HG03060 (cell line): Measurements from ENCODE around the gene KMT2D.

Experiments used
- ATAC-seq: cut with Tn5 transposase; IDR thresholded peaks from one replicate; pipeline ENCODE4 v1.9.1; 2021; ENCODE audit warnings: low read depth, moderate number of reproducible peaks; ENCODE audit not compliant: unreplicated experiment

KMT2D gene

DNA sequence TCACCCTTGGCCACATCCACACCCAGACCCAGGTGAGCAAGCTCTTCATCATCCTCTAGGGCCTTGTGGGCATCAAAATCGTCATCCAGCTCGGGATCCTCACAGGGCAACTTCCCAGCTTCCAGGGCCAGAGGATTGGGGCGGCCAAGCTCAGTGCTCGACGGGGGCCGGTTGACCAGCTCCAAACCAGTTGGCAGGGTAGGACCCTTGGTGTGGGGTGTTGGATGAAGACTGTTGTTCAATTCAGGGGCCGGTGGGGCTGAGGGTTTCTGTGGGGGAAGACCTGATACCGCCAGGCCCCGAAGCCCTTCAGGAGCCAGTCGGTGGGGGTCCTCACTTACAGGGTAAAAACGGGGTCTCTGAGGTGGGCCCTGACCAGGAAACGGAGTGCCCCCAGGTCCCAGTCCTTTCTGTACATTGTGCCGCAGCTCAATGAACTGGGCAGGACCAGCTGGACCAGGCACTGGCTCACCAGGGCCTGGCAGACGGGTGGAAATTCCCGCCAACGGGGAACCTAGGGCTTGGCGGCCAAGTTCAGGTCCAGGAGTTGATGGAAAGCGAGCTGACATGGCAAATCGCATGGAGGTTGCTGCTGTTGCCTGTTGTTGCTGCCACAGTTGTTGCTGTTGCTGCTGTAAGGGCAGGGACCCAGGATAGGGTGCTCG is 22.2 kb downstream of the KMT2D start:
- no peak for ATAC-seq

DNA sequence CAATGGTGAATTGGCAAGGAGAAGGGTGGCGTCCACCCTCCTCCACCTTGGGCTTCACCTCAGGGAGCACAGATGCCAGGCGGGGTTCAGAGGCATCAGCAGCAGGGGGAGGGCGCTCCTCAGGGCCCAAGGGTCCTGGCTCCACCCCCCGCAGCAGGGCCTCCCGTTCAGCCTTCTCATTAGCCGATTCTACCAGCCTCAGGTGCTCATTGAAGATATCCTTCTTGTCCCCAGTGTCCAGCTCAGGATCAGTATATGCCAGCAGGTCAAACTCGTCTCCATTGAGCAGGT is 22.7 kb downstream of the KMT2D start:
- no peak for ATAC-seq

DNA sequence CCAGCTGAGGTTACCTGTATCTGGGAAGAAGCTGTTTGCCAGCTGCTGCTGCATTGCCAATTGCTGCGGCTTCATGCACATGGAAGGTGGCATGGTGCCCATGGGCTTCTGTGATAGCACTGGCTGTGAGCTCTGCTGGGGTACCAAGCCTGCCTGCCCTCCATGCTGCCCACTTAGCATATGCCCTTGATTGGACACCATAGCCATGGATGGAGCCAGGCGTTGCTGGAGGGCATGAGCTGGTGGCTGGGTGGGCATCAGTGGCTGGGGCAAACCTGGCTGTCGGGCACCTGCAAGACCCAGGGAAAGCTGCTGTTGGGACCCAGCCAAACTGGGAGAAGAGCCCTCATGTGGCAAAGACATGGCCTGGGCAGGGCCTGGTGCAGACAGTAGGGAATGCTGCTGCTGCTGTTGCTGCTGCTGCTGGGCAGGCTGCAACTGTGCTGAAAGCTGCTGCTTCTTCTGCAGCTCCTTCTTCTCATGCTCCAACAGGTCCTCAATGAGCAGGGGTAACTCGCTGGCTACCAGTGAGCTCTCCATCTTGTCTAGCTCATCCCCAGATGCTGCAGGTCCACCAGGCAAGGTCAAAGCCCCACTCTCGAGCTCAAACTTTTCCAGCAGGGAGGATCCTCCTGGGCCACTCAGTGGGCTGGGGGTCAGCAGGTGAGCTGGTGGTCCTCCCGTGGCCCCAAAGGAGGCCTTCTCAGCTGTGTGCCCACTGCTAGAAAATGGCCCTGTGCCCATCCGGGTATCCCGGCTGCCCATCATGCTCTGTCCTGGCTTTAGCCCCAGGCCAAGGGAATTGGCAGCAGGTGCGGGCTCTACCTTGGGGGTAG is 23.3 kb downstream of the KMT2D start:
- ATAC-seq = no peak

DNA sequence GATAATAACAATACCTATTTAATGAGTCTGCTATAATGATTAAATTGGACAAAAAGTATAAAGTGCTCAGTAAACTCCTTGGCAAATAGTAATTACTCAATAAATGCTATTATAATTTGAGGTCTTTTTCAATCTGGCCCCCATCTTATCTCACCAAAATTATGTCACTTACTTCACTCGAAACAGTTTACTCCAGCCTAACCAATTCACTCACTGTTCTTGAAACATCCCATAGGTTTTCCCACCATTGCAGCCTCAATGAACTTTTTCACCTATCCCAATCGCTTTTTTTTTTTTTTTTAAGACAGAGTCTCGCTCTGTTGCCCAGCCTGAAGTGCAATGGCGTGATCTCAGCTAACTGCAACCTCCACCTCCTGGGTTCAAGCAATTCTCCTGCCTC is 24.6 kb downstream of the KMT2D start:
- ATAC-seq = no peak

DNA sequence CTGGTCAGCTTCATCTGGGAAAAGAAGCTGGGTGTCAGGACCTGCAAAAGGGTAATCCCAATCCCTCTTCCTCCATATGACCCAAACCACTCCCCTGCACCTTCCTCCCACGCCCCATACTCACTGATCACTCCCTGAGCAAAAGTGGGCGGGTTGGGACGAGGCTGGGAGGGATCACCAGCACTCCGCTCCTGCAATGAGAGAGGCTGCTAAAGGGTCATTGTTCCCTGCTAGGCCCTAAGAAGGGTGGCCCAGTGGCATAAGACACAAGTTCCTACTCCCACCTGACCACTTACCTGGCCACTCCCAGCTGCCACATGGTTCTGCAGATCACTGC is 26.3 kb downstream of the KMT2D start:
- ATAC-seq = no peak

DNA sequence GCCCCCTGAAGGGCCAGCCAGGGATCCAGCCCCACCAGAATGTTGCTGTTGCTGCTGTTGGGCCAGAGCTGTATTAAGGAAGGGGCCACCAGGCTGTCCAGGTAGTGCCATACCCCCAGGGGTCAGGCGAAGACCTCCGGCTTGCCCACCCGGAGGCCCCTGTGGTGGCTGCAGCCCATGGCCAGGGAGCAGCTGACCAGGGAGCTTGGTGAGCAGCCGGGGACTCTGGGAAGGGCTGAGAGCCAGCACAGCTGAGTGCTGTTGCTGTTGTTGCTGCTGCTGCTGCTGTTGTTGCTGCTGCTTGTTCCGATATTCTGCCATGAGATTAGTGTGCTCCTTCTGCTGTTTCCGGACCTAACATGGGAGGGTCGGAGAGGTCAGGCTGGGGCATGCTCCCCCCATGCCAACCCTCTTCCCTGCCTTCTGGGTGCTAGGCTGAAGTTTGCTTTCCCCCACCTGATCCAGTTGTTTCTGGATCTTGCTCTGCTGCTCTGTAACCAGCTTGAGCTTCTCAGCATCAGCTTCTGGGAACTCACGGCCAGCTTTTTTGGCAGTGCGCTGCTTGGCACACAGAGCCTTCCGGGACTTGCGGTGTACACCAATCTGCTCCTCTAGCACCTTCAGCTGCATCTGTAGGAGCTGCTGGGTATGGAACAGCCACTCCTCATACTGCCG is 26.8 kb downstream of the KMT2D start:
- ATAC-seq = no peak

DNA sequence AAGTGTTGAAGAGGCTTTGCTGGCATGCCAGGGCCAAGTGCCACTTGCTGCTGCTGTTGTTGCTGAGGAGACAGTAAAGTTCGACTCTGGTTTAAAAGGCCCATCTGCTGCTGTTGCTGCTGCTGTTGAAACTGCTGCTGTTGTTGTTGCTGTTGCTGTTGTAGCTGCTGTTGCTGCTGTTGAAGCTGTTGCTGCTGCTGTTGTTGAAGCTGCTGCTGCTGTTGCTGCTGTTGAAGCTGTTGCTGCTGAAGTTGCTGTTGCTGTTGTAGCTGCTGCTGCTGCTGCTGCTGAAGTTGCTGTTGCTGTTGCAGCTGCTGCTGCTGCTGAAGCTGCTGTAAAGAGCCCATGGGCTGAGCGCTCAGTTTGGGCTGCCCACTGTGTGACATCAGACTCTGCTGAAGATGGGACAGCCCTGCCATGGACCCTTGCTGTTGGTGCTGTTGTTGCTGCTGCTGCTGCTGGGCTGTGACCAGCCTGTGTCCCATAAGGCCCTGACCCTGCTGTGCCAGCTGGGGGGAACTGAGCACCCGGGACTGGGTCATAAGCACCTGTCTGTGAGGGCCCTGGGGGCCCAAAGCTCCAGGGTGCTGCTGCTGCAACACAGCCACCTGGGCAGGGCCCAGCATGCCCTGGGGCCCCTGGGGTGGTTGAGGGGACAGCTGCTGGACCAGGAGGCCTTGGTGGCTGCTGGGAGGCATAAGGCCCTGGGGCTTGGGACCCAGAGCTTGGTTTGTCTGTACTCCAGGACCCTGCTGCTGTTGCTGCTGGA is 27.7 kb downstream of the KMT2D start:
- no peak for ATAC-seq

DNA sequence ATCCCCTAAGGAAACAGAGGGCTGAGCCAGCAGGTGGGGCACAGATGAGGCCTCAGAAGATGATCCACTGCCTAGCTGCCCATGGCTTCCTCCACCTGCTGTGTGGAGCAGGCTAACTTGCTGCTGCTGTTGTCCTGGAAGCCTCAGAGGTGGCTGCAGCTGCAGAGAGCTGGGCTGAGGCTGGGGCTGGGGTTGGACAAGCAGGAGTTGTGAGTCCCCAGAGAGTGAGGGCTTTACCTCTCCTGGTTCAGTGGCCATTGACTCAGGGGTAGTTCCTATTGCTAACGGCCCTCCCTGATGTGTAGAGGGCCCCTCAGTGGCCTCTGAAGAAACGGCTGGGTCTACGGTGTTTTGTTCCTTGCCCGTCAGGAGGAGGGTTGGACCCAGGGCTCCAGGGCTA is 28.3 kb downstream of the KMT2D start:
- ATAC-seq = no peak

DNA sequence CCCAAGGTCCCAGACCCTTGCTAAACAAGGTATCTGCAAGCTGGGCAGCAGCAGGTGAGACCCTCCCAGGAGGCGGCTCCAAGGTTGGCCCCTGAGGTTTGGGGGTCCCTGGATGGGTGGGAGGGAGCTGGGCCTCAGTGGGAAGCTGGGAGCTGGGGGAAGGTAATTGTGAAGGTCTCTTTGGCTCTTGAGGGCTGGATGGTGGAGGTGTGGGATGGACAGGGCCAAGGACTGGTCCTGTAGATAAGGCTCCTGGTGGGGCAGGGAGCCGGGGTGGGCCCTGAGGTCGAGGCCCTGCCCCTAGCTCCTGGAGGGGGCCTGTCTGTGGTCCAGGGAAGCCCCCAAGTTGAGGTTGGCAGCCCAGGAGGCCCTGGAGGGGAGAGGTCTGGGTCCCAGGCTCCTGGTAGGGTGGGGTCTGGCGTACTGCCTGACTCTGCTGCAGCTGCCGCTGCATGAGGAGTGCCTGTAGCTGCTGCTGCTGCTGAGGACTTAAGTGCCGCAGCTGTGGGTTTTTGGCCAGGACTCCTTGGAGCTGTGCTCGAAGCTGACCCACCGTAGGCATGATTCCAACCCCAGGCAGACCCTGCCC is 28.9 kb downstream of the KMT2D start:
- ATAC-seq = no peak

DNA sequence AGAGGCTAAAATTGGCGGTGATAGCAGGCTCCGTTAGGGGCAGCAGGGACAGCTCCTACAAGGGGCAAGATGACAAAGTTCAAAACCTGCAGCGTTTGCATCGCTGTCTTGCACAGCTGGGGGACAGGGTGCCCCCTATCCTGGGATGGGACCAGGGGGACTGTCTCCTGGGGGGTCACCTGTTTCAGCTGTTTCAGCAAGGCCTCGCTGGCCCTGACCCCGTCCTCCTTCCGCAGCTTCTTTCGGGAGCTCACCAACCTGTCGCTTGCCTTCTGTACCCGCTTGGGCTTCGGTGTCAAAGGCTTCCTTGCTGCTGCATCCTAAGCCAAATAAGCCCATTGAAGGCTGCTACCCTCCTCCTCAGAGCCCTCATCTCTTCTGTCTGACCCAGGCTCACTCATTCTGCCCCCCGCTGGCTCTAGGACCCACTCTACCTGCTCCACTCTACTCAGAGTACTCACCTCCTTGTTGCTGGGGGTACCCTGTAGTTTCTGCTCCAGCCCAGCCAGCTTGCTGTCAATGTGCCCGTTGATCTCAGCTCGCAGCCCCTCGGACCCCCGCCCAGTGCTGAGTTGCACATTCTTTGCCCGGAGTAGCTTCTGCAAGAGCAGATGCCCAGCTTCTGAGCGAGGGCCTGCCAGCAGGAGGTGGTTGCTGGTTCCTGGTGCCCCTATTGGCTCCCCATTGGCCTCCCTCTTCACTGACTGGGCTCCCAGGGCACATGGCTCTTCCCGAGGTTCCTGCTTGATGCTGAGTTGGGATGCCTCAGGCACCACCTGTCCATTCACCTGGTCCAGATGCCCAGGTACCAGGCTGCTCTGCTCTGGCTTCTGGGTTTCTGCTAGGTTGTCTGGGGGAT is 29.7 kb downstream of the KMT2D start:
- ATAC-seq = no peak

DNA sequence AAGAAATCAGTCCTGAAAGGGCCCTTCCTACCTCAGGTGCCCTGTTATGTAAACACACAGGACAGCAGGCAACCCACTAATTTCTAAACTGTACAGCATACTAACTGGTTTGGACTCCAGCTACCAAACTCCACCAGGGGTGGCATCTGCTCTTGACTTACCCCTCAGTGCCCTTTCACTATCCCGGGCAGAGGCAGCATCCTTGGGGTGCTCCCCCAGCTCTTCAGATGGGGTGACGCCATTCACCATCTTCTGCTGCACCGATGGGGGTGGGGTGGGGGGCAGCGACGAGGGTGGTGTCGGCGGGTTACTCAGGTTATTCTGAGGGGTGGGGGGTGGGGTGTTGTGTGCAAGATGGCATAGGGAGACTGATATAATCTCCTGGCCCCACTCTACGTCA is 30.5 kb downstream of the KMT2D start:
- no peak for ATAC-seq

DNA sequence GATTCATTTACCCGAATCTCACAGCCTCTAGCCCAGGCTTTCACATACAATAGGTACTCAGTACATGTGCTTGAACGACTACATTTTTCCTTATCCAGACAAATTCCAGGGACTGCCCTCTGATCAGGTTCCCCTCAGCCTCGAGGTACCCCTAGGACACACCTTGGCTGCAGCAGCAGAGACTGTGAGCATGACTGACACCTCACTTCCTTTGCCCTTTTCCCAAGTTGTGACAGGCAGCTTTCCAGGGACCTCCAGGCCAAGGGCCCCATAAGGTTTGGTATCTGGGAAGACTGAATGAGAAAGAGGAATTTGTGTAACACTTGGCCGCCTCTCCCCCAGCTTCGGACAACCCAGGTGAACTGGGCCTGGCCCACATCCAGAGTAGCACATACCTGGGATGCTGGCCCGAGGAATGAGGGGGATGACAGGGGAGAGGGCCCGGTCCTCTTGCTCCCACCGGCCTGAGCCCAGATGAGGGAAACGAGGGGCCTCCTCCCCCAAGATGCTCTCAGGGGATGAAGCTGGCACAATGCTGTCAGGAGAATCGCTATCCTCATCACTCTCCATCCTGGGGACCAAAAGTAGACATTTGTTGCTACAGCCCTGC is 31.8 kb downstream of the KMT2D start:
- no peak for ATAC-seq

DNA sequence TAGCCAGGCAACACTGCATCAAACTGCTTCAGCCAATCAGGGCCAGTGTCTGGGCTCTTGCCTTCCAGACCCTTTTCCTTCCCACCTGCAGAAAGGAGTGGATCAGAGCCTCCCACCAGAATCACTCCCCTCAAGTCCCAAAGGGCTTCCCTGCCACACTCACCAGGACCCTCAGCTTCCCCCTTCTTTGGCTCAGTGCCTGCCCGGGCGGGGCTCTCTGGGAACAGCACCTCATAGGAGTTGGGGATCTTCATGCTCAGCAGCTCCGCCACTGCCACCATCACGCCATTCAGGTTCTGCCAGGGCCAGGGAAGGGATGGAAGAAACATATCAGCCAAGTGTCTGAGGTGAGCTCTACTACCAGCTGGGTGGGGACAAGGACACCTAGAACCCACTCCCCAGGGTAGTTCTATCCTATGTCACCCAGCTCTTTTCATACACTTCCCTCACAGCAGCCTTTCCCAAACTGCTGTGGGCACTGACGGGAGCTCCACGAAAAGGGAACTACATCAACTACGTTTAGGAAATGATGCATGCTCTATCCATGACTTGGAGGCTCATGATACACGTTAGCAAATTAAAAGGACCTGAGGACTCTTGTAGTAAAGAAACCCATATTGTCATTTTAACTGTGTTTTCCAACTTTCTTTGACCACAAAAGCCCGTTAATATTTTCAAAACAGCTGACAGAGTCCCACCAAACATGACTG is 32.6 kb downstream of the KMT2D start:
- ATAC-seq = no peak

DNA sequence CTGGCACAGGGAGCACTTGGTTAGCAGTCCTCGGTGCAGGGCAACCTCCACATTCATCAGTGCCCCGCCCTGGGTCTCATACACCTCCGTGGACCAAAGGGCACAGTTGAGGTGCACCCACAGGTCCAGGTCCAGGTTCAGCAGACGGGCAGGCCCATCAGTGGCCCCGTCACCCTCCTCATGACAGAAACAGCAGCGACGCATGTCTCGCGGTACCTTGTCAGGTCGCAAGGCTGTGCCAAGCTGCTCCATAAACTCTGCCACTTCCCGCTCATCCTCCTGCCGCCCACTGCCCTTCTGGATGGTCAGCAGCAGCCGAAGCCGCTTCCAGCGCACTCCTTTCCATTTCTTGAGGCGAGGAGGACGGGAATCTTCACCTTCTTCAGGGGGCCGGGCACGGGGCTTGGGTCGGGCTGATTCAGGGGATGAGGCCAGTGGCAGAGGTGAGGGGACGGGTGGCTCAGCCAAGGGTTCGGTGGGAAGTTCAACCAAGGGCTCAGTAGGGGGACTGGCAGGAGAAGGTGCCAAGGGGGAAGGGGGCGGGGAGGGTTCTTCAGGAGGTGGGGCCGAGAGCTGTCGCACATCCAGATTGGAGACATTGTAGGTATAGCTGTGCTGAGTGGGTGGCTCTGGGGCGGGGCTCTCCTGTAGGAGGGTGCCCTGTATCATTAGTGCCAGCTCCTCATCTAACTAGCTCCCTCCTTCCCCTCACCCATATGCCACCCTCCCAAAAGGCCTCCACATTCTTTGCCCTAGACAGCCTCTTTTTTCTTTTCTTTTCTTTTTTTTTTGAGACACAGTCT is 33.7 kb downstream of the KMT2D start:
- no peak for ATAC-seq

DNA sequence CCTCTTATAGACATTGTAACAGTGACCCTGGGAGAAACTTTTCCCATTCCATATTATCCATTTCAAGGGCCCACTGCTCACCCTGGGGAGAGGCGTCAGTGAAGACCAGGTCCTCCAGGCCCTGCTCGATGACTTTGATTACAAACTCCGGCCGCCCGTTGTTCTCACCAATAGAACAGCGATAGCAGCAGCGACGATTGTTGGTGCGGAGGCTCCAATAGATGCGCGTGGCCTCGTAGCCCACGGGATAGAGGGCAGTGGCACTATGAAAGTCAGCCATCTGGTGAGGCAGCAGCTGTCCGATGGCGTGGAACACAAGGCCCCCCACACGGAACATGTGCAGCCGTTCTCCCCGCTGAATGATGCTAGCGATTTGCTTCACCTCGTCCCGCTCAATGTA is 34.5 kb downstream of the KMT2D start:
- ATAC-seq = no peak

DNA sequence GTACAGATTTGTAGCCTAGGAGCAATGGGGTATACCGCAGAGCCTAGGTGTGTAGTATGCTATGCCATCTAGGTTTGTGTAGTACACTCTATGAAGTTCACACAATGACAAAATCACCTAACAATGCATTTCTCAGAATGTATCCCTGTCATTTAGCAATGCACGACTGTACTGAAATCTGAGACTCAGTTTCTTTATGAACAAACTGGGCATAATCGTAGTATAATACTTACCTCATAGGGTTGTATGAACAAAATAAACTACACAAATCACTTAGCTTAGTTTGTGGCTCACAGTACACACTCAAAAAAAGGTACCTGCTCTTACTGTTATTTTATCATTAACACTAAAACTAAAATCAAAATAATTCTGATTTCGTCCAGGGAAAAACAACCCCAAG is 35.1 kb downstream of the KMT2D start:
- ATAC-seq = no peak

DNA sequence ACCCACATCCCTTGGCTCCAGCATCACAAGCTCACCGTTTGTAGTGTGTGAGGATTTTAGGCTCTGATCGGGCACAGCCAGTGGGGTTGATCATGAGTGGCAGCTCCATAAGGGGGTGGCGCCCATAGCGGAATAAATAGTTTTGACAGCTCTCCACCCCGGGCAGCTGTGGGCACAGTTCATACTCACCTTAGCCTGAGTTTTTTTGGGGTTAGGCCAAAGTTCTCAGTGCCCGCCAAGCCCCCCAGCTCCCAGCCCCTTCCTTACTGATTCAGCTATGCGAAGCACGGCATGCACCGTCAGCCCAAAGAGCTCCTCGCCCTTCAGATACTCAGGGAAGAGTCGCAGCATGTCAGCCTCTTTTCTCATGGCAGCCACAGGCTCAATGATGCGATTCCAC is 36.1 kb downstream of the KMT2D start:
- ATAC-seq = no peak

DNA sequence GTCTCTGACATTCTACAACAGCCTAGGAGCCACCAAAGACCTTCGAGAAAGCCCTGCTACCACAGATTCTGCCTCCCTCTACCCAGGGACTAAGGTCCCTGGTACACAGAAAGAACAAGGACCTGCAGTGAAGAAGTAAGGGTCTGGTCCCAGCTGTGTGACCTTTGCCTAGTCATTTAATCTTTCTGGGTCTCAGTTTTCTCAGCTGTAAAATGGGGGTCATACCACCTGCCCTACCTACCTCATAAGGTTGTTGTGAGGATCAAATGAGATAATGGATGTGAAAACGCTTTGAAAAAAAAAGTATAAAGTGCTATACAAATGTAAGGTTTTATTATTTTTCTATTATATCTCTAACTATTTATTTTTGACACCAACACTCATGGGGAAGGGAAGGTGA is 36.8 kb downstream of the KMT2D start:
- no peak for ATAC-seq
